ENCODE results near the gene FKBP14.

The FKBP14 gene

DNA sequence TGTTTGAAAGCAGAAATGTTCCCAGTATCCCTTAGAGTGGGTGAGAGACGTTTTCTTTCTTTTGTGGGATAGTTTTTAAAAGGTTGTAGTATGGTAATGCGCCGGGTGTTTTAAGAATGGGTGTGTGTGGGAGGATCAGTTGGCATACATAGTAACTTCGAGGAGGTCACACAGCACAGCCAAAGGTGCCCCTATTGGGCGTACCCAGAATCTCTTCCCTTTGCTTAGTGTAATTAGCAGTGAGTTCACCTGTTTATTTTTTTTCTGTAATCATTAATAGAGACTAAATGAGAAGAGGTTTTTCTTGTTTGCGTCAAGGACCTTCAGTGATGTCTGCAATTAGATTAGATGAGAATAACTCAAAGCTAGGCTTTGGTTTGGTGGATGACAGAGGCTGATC is 3.2 kb upstream of the FKBP14 start:
- Histone ChIP-seq H3K27me3 (ENCODE audit: control insufficient read depth, insufficient read depth, low read length) (no peaks in the 10 kb centered on the region), H3K36me3 (ENCODE audit: control insufficient read depth, low read depth, low read length) (no peaks in the 10 kb centered on the region), H3K4me3 (ENCODE audit: low read length) (peak overlapping the region; percentile 96), H3K9me3 (ENCODE audit: control insufficient read depth, low read depth, low read length) (no peaks in the 10 kb centered on the region), H3K9ac (ENCODE audit: low read length) (peak overlapping the region; percentile 77), H3K4me1 (ENCODE audit: control insufficient read depth, low read depth, low read length) (peaks cover 35% of the 10 kb centered on the region), H3K27ac (ENCODE audit: low read length) (no peak overlapping the region)

DNA sequence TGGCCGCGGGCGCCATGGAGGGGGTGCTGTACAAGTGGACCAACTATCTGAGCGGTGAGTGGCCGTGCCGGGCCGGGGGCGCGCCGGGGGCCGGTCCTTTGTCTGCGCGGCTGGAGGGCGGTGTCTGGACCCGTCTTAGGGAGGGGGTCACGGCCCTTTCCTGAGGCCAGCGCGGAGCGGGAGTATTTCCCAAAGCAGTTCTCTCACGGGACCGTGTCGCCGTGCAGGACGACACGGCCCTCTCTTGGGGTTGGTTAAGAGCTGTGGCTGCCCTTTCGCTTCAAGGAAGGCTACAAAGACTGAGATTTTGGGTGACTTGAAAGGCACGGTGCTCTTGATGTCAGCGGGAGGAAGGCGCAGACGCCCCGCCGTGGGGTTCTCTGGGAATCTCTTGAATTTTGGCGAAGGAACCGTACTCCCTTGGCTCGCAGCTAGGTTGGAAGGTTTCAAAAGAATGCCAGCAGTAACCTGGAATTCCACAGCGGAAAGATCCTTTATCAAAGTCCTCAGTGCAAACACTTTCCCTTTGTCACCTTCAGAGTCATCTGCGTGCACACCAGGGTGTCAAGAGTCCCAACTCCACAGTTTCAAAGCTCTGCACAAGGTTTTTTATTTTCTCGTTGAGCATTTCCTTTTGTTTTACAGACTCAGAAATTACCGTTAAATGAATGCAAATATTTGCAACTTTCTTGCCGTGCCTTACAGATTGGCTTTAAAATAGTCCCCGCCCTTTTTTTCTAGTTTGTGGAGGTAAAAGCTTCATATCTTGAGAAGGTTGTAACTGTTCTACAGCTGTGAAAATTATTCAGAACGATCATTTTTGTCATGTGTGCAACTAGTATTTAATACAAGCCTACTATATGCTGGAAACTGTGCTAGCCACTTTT is 2.5 kb upstream of the FKBP14 start:
- Histone ChIP-seq H3K27ac (ENCODE audit: low read length) (peak overlapping the region; percentile 35), H3K9ac (ENCODE audit: low read length) (peak overlapping the region; percentile 77), H3K9me3 (ENCODE audit: control insufficient read depth, low read depth, low read length) (no peaks in the 10 kb centered on the region), H3K36me3 (ENCODE audit: control insufficient read depth, low read depth, low read length) (no peaks in the 10 kb centered on the region), H3K4me1 (ENCODE audit: control insufficient read depth, low read depth, low read length) (peaks cover 35% of the 10 kb centered on the region), H3K27me3 (ENCODE audit: control insufficient read depth, insufficient read depth, low read length) (no peaks in the 10 kb centered on the region), H3K4me3 (ENCODE audit: low read length) (peak overlapping the region; percentile 96)

DNA sequence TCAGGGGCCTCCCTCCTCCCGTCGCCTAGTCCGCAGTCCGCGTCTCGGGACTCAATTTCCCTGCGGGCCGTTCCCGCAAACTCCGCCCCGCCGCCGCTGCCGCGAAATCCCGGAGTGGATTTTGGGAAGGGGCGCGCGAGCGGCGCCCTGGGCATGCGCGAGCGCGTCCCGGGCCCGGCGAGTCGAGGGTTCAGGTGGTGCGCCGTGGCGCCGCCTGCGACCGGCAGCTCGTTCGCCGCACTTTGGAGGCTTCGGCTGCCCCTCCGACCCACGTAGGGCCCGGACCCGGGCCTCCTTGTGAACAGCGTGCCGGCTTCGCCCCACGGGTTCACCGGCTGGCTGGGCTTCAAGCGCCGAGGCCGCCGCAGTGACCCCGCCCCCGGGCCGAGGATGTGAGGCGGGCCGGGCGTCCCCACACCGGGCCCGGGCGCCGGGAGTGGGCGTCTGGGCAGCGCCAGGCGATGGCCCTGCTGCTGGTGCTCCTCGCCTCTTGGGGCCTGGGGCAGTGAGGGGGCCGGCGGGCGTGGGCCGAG is 1.8 kb upstream of the FKBP14 start, which contains the start of gene PLEKHA8:
PLEKHA8 (plus strand) TSS at position 197 of the 533 bp plus-strand sequence. CDS start 351 bp downstream, outside the sequence.
- H3K4me1 ChIP-seq (ENCODE audit: control insufficient read depth, low read depth, low read length) = peaks cover 35% of the 10 kb centered on the region
- H3K9me3 ChIP-seq (ENCODE audit: control insufficient read depth, low read depth, low read length) = no peaks in the 10 kb centered on the region
- H3K4me3 ChIP-seq (ENCODE audit: low read length) = peak within 1 kb of the TSS; percentile 96
- peak within 1 kb of the TSS; percentile 77 for H3K9ac ChIP-seq (ENCODE audit: low read length)
- no peaks in the 10 kb centered on the region for H3K27me3 ChIP-seq (ENCODE audit: control insufficient read depth, insufficient read depth, low read length)
- no peaks in the 10 kb centered on the region for H3K36me3 ChIP-seq (ENCODE audit: control insufficient read depth, low read depth, low read length)
- H3K27ac ChIP-seq (ENCODE audit: low read length) = peak within 1 kb of the TSS; percentile 35

DNA sequence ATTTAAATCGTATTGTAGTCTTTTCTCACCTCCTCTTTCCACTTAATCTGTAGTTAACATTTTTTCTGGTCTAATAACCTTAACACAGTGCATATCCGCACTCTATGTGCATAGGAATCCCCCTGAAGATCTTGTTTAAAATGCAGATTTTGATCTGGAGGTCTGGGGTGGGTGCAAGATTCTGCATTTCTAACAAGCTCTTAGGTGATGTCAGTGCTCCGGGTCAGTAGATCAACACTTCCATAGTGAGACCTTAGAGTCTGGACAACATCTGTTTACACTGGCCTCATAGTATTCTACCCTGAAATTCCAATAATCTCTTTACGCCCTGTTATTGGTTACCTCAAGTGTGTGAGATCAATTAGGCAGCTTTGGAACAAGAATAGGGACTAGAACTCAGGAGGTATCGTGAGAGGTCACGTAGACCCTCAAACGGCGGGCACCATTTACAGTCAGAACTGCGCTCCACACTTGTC is 1.3 kb upstream of the FKBP14 start:
- H3K4me1 ChIP-seq (ENCODE audit: control insufficient read depth, low read depth, low read length) = peaks cover 35% of the 10 kb centered on the region
- no peaks in the 10 kb centered on the region for H3K27me3 ChIP-seq (ENCODE audit: control insufficient read depth, insufficient read depth, low read length)
- no peaks in the 10 kb centered on the region for H3K36me3 ChIP-seq (ENCODE audit: control insufficient read depth, low read depth, low read length)
- no peak overlapping the region for H3K27ac ChIP-seq (ENCODE audit: low read length)
- peak overlapping the region; percentile 96 for H3K4me3 ChIP-seq (ENCODE audit: low read length)
- H3K9me3 ChIP-seq (ENCODE audit: control insufficient read depth, low read depth, low read length) = no peaks in the 10 kb centered on the region
- H3K9ac ChIP-seq (ENCODE audit: low read length) = peak overlapping the region; percentile 77

DNA sequence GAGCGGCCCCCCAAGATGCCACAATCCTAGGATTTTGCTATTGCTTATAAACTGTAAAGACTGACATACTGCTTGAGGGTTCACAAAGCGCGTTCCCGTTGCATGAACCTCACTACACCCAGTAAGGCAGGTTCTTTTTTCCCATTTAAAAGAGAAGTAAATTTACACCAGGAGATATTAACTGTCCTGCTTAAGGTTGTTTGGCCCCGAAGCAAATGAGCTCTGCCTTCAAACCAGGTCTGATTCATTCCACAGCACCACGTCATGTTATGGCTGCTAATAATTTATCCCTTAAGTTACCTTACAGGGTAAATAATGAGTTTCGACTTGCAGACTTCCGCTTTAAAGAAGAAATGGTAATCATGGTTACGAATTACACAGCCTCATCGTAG is 559 bp upstream of the FKBP14 start:
- peak overlapping the region; percentile 96 for H3K4me3 ChIP-seq (ENCODE audit: low read length)
- peaks cover 35% of the 10 kb centered on the region for H3K4me1 ChIP-seq (ENCODE audit: control insufficient read depth, low read depth, low read length)
- H3K9ac ChIP-seq (ENCODE audit: low read length) = peak overlapping the region; percentile 4
- H3K36me3 ChIP-seq (ENCODE audit: control insufficient read depth, low read depth, low read length) = no peaks in the 10 kb centered on the region
- H3K9me3 ChIP-seq (ENCODE audit: control insufficient read depth, low read depth, low read length) = no peaks in the 10 kb centered on the region
- H3K27ac ChIP-seq (ENCODE audit: low read length) = no peak overlapping the region
- H3K27me3 ChIP-seq (ENCODE audit: control insufficient read depth, insufficient read depth, low read length) = no peaks in the 10 kb centered on the region

DNA sequence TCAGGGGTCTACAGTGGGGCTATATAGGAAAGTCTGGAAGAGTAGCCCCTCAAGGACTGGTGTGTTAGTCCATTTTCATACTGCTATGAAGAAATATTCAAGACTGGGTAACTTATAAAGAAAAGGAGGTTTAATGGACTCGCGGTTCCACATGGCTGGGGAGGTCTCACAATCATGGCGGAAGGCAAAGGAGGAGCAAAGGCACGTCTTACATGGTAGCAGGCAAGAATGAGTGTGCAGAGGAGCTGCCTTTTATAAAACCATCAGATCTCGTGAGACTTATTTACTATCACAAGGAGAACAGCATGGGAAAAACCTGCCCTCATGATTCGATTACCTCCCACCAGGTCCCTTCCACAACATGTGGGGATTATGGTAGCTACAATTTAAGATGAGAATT is 3.0 kb downstream of the FKBP14 start:
- Histone ChIP-seq H3K4me1 (ENCODE audit: control insufficient read depth, low read depth, low read length) (peaks cover 16% of the 10 kb centered on the region), H3K27ac (ENCODE audit: low read length) (no peak overlapping the region), H3K4me3 (ENCODE audit: low read length) (no peak overlapping the region), H3K9me3 (ENCODE audit: control insufficient read depth, low read depth, low read length) (no peaks in the 10 kb centered on the region), H3K9ac (ENCODE audit: low read length) (no peak overlapping the region), H3K36me3 (ENCODE audit: control insufficient read depth, low read depth, low read length) (peaks cover 4% of the 10 kb centered on the region), H3K27me3 (ENCODE audit: control insufficient read depth, insufficient read depth, low read length) (no peaks in the 10 kb centered on the region)

DNA sequence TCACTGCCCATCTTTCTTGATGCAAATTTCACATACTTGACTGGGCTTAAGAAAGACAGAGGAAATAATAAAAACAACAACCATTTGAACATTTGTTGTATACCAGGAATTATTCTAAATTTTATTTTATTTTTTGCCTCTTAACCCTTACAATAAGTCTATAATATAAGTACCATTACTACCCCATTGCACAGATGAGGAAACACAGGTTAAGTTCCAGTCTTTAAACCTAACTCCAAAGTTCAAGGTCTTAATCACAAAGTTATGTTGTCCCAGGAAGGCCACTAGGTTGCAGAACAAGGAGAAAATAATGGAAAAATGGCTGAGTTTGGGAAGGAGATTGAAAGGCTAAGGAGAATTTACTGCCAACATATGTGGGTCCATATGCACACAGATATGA is 3.5 kb downstream of the FKBP14 start:
- no peak overlapping the region for H3K9ac ChIP-seq (ENCODE audit: low read length)
- H3K27me3 ChIP-seq (ENCODE audit: control insufficient read depth, insufficient read depth, low read length) = no peaks in the 10 kb centered on the region
- no peak overlapping the region for H3K27ac ChIP-seq (ENCODE audit: low read length)
- H3K36me3 ChIP-seq (ENCODE audit: control insufficient read depth, low read depth, low read length) = peaks cover 9% of the 10 kb centered on the region
- H3K4me3 ChIP-seq (ENCODE audit: low read length) = no peak overlapping the region
- peaks cover 16% of the 10 kb centered on the region for H3K4me1 ChIP-seq (ENCODE audit: control insufficient read depth, low read depth, low read length)
- no peaks in the 10 kb centered on the region for H3K9me3 ChIP-seq (ENCODE audit: control insufficient read depth, low read depth, low read length)

DNA sequence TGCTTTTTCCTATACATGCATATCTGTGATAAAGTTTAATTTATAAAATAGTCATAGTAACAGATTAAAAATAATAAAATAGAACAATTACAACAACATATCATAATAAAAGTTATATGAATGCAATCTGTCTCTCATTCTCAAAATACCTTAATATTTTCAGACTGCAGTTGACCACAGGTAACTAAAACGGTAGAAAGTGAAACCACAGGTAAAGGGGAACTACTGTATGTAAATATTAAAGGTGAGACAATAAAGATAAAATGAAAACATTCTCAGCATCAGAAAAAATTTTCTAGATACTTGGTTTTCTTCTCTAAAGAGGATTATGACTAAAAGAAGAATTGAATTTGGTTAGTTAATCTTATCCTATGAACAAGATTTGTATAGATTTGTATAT is 6.0 kb downstream of the FKBP14 start:
- Histone ChIP-seq H3K4me3 (ENCODE audit: low read length) (no peak overlapping the region), H3K27me3 (ENCODE audit: control insufficient read depth, insufficient read depth, low read length) (no peaks in the 10 kb centered on the region), H3K9ac (ENCODE audit: low read length) (no peak overlapping the region), H3K9me3 (ENCODE audit: control insufficient read depth, low read depth, low read length) (no peaks in the 10 kb centered on the region), H3K4me1 (ENCODE audit: control insufficient read depth, low read depth, low read length) (peaks cover 6% of the 10 kb centered on the region), H3K27ac (ENCODE audit: low read length) (no peak overlapping the region), H3K36me3 (ENCODE audit: control insufficient read depth, low read depth, low read length) (peaks cover 9% of the 10 kb centered on the region)

DNA sequence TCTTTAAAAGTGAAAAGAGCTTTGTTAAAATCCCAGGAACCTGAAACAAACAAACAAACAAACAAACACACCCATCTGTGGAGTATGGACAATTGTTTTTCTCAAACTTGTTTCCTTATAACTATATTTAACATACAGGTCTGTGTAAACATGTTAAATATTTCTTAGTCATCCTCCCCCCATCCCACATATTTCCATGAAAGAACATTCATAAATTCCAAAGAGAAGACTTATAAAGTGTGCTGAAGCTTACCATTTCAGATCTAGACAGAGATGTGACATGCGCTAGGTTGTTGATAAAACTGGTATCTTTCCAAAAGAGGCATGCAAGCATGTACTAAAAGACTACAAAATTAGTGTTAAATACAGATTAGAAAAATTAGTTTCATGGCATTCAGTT is 6.5 kb downstream of the FKBP14 start:
- Histone ChIP-seq H3K27me3 (ENCODE audit: control insufficient read depth, insufficient read depth, low read length) (no peaks in the 10 kb centered on the region), H3K4me3 (ENCODE audit: low read length) (no peak overlapping the region), H3K36me3 (ENCODE audit: control insufficient read depth, low read depth, low read length) (peaks cover 9% of the 10 kb centered on the region), H3K9me3 (ENCODE audit: control insufficient read depth, low read depth, low read length) (no peaks in the 10 kb centered on the region), H3K4me1 (ENCODE audit: control insufficient read depth, low read depth, low read length) (peaks cover under 1% of the 10 kb centered on the region), H3K27ac (ENCODE audit: low read length) (no peak overlapping the region), H3K9ac (ENCODE audit: low read length) (no peak overlapping the region)

DNA sequence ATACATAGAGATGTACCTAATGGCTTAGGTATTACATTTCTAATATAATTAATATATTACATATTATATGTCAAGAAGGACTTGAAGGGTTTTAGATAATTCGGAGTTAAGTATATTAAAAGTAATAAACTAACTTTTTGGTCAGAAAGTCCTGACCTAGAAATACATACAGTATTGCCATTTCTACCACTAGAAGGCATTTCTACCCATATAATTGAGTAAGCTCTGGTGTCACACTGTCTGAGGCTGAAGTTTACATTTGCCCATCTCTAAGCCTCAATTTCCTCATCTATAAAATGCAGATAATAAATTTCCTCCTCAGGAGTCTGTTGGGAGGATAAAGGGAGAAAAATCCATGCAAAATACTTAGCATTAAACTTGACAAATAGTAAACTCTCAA is 7.1 kb downstream of the FKBP14 start:
- peaks cover 11% of the 10 kb centered on the region for H3K36me3 ChIP-seq (ENCODE audit: control insufficient read depth, low read depth, low read length)
- no peak overlapping the region for H3K9ac ChIP-seq (ENCODE audit: low read length)
- H3K27me3 ChIP-seq (ENCODE audit: control insufficient read depth, insufficient read depth, low read length) = no peaks in the 10 kb centered on the region
- no peaks in the 10 kb centered on the region for H3K9me3 ChIP-seq (ENCODE audit: control insufficient read depth, low read depth, low read length)
- H3K4me3 ChIP-seq (ENCODE audit: low read length) = no peak overlapping the region
- no peak overlapping the region for H3K27ac ChIP-seq (ENCODE audit: low read length)
- H3K4me1 ChIP-seq (ENCODE audit: control insufficient read depth, low read depth, low read length) = no peaks in the 10 kb centered on the region

DNA sequence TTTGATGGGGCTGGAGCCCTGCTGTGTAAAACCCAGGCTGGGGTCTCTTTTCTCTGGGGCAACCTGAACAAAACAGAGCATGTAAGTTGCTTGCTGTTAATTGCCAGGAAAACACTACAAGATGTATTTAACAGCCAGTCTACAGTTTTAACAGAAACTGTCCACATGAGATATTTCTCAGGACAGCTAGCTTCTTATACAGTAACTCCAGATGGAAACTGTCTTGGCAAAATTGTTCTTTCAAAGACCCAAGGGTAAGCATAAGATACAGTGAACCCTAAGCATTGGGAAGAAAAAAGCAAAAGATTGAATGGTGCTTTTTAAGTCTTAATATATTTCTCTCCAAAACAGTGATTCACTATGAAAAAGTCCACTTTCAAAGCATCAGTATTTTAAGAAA is 8.1 kb downstream of the FKBP14 start:
- Histone ChIP-seq H3K9me3 (ENCODE audit: control insufficient read depth, low read depth, low read length) (no peaks in the 10 kb centered on the region), H3K4me1 (ENCODE audit: control insufficient read depth, low read depth, low read length) (no peaks in the 10 kb centered on the region), H3K27ac (ENCODE audit: low read length) (no peak overlapping the region), H3K36me3 (ENCODE audit: control insufficient read depth, low read depth, low read length) (peaks cover 15% of the 10 kb centered on the region), H3K9ac (ENCODE audit: low read length) (no peak overlapping the region), H3K4me3 (ENCODE audit: low read length) (no peak overlapping the region), H3K27me3 (ENCODE audit: control insufficient read depth, insufficient read depth, low read length) (no peaks in the 10 kb centered on the region)

DNA sequence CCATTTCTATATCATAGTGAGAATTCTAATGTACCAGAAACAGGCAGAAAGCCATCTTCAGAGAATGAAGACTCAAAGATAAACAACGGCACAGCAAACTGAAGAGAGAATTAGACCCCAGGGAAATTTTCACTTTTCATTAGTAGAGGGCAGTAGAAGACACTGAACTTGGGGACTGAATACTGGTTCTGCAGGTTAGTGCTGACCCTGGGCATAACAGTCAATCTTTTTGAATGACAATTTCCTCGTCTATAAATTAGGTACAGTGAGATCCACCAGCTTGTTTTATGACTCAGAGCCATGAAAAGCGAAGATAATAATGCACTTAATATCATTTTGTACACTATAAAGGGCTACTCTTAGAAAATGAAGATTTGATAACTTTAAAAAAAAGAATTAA is 13.7 kb downstream of the FKBP14 start:
- Histone ChIP-seq H3K27ac (ENCODE audit: low read length) (no peak overlapping the region), H3K27me3 (ENCODE audit: control insufficient read depth, insufficient read depth, low read length) (no peaks in the 10 kb centered on the region), H3K4me1 (ENCODE audit: control insufficient read depth, low read depth, low read length) (no peaks in the 10 kb centered on the region), H3K4me3 (ENCODE audit: low read length) (no peak overlapping the region), H3K36me3 (ENCODE audit: control insufficient read depth, low read depth, low read length) (peaks cover 6% of the 10 kb centered on the region), H3K9ac (ENCODE audit: low read length) (no peak overlapping the region), H3K9me3 (ENCODE audit: control insufficient read depth, low read depth, low read length) (no peaks in the 10 kb centered on the region)

Data from iPS-18a (cell line).